ENCODE measurements around the gene MDC1. TPM values are rescaled to one million over a fixed set of nuclear protein-coding genes. Genes with fewer than 3 reads are reported as not detected.
"Not testable (repeated sequence)": the region's sequence is repeated elsewhere in the genome, so short reads cannot be mapped to it uniquely, and the experiment has no call there.

MDC1 gene
- total RNA-seq, 1 donor from 2014 or later, result 32.8 TPM

DNA sequence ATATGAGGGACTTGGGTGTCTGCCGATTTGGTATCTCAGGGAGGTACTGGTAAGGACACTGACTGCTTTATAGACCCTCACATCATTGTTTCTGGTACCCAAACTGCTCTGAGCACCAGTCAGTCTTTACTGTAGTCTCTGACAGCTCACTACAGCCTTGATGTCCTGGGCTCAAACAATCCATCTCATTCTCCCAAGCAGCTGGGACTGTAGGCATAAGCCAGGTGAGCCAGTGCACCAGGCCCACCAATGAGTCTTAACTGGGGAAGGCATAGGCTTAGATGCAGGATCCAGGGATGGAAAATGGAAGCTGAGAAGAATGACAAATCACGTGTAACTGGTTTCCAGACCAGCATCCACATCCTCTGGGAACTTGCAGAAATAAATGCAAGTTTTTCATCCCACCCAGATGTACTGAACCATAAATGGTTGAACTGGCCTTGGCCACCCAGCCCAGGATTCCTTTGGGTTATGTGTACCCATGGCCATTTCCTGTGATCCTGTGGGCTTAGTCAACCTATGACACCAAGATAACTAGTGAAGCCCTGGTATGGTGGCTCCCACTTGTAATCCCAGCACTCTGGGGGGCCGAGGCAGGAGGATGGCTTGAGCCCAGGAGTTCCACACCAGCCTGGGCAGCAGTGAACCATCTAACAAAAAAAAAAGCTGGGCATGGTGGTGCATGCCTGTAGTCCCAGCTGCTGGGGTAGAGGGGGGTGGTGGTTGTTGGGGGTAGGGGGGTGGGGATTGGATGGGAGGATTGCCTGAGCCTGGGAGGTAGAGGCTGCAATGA lies 8.8 kb upstream of the MDC1 start:
- no peaks in the 10 kb centered on the region for H3K9me3 ChIP-seq
- intact Hi-C loops (cut with DNase I), result no loop called here
- no peaks in the 10 kb centered on the region for H3K27me3 ChIP-seq
- no peak for DNase-seq
- H3K36me3 ChIP-seq, result peaks cover 87% of the 10 kb centered on the region
- TF ChIP-seq, protein P1, sequence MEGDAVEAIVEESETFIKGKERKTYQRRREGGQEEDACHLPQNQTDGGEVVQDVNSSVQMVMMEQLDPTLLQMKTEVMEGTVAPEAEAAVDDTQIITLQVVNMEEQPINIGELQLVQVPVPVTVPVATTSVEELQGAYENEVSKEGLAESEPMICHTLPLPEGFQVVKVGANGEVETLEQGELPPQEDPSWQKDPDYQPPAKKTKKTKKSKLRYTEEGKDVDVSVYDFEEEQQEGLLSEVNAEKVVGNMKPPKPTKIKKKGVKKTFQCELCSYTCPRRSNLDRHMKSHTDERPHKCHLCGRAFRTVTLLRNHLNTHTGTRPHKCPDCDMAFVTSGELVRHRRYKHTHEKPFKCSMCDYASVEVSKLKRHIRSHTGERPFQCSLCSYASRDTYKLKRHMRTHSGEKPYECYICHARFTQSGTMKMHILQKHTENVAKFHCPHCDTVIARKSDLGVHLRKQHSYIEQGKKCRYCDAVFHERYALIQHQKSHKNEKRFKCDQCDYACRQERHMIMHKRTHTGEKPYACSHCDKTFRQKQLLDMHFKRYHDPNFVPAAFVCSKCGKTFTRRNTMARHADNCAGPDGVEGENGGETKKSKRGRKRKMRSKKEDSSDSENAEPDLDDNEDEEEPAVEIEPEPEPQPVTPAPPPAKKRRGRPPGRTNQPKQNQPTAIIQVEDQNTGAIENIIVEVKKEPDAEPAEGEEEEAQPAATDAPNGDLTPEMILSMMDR (IDR thresholded peaks at IDR 0.05), result no peak
- no peak overlapping the region for H3K4me3 ChIP-seq
- no peak overlapping the region for H3K27ac ChIP-seq
- ATAC-seq, result no peak
- peaks cover 23% of the 10 kb centered on the region for H3K4me1 ChIP-seq

DNA sequence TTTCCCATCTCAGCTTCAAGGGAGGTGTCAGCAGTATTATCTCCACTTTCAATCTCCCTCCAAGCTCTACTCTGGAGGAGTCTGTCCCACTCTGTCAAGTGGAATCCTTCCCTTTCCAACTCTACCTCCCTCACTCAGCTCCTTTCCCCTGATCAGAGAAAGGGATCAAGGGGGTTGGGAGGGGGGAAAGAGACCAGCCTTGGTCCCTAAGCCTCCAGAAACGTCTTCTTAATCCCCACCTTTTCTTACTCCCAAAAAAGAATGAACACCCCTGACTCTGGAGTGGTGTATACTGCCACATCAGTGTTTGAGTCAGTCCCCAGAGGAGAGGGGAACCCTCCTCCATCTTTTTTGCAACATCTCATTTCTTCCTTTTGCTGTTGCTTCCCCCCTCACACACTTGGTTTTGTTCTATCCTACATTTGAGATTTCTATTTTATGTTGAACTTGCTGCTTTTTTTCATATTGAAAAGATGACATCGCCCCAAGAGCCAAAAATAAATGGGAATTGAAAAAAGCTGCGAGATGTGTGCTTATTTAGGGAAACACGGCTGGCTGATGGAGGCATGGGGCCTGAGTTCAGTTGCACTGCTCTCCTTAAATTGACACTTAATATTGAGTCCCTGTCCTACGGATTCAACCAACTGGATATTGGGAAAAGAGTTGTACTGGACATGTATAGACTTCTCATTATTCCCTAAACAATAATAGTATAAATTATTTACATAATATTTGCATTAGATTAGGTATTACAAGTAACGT lies 8.0 kb upstream of the MDC1 start:
- Histone ChIP-seq H3K27ac (no peak overlapping the region), H3K36me3 (peaks cover 79% of the 10 kb centered on the region), H3K4me3 (no peak overlapping the region), H3K27me3 (no peaks in the 10 kb centered on the region), H3K9me3 (no peaks in the 10 kb centered on the region), H3K4me1 (peaks cover 18% of the 10 kb centered on the region)
- intact Hi-C loops (cut with DNase I), result no loop called here
- DNase-seq, result no peak
- ATAC-seq, result no peak
- TF ChIP-seq, protein P1 (IDR thresholded peaks at IDR 0.05), result no peak

DNA sequence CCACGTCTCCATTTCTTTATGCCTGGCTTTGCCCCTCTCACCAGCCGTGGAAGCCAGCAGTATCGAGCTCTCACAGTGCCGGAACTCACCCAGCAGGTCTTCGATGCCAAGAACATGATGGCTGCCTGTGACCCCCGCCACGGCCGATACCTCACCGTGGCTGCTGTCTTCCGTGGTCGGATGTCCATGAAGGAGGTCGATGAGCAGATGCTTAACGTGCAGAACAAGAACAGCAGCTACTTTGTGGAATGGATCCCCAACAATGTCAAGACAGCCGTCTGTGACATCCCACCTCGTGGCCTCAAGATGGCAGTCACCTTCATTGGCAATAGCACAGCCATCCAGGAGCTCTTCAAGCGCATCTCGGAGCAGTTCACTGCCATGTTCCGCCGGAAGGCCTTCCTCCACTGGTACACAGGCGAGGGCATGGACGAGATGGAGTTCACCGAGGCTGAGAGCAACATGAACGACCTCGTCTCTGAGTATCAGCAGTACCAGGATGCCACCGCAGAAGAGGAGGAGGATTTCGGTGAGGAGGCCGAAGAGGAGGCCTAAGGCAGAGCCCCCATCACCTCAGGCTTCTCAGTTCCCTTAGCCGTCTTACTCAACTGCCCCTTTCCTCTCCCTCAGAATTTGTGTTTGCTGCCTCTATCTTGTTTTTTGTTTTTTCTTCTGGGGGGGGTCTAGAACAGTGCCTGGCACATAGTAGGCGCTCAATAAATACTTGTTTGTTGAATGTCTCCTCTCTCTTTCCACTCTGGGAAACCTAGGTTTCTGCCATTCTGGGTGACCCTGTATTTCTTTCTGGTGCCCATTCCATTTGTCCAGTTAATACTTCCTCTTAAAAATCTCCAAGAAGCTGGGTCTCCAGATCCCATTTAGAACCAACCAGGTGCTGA lies 7.0 kb upstream of the MDC1 start:
- intact Hi-C loops (cut with DNase I), result loop anchor here (2.0 kb wide), 1 partner anchor 45 kb away; no protein-coding TSS in a partner anchor
- Histone ChIP-seq H3K36me3 (peaks cover 69% of the 10 kb centered on the region), H3K4me1 (peaks cover 25% of the 10 kb centered on the region)
- DNase-seq, ATAC-seq, H3K27ac ChIP-seq, H3K9me3 ChIP-seq, H3K4me3 ChIP-seq, H3K27me3 ChIP-seq: not testable (repeated sequence)

DNA sequence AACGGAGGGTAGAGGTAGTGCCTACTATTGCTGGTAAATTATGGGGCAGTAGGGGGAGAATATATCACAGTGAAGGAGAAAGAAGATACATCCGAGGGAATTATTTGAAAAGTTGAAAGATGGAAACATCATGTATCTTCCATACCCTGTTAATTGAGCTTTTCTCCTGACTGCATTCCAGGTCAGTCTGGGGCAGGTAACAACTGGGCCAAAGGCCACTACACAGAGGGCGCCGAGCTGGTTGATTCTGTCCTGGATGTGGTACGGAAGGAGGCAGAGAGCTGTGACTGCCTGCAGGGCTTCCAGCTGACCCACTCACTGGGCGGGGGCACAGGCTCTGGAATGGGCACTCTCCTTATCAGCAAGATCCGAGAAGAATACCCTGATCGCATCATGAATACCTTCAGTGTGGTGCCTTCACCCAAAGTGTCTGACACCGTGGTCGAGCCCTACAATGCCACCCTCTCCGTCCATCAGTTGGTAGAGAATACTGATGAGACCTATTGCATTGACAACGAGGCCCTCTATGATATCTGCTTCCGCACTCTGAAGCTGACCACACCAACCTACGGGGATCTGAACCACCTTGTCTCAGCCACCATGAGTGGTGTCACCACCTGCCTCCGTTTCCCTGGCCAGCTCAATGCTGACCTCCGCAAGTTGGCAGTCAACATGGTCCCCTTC lies 6.2 kb upstream of the MDC1 start:
- DNase-seq, H3K9me3 ChIP-seq, H3K4me3 ChIP-seq, H3K27me3 ChIP-seq, ATAC-seq: not testable (repeated sequence)
- Histone ChIP-seq H3K27ac (peak overlapping the region; percentile 27), H3K36me3 (peaks cover 61% of the 10 kb centered on the region), H3K4me1 (peaks cover 32% of the 10 kb centered on the region)
- intact Hi-C loops (cut with DNase I), result loop anchor here (2.0 kb wide), 1 partner anchor 44 kb away; no protein-coding TSS in a partner anchor

DNA sequence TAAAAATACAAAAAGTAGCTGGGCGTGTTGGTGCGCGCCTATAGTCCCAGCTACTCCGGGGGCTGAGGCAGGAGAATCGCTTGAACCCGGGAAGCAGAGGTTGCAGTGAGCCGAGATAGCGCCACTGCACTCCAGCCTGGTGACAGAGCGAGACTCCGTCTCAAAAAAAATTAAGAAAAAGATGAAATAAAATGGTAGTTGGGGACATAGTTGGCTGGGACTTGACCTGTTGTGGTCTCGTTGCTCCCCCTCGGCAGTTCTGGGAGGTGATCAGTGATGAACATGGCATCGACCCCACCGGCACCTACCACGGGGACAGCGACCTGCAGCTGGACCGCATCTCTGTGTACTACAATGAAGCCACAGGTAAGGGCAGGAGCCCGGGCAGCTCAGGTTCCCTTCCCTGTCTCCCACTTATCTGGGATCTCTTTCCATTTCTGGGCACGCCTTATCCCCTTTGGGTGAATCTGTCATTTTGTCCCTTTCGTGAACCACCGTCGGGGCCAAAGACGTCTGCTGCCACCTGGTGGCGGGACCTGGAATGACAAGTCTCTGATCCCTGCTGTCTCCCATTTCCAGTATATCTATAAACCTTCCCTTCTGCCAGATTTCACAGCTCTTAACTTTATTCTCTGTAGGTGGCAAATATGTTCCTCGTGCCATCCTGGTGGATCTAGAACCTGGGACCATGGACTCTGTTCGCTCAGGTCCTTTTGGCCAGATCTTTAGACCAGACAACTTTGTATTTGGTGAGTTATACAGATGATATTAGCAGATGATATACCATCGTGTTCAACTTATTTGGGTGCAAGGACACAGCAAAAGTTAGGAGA lies 5.4 kb upstream of the MDC1 start:
- Histone ChIP-seq H3K4me1 (peaks cover 32% of the 10 kb centered on the region), H3K27ac (peak overlapping the region; percentile 93), H3K9me3 (no peaks in the 10 kb centered on the region), H3K4me3 (peak overlapping the region; percentile 75), H3K27me3 (no peaks in the 10 kb centered on the region), H3K36me3 (peaks cover 53% of the 10 kb centered on the region)
- TF ChIP-seq, protein P1 (IDR thresholded peaks at IDR 0.05), result peak; percentile 98
- intact Hi-C loops (cut with DNase I), result loop anchor here (2.0 kb wide), 1 partner anchor 44 kb away; no protein-coding TSS in a partner anchor
- ATAC-seq (peak; percentile 50), DNase-seq (peak; percentile 90)

DNA sequence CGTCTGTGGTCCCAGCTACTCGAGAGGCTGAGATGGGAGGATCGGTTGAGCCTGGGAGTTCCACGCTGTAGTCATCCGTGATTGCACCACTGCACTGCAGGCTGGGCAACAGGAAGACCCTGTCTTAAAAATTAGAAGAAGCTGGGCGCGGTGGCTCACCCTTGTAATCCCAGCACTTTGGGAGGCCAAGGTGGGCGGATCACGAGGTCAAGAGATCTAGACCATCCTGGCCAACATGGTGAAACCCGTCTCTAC lies 4.9 kb upstream of the MDC1 start:
- intact Hi-C loops (cut with DNase I), result loop anchor here (2.0 kb wide), 1 partner anchor 43 kb away; no protein-coding TSS in a partner anchor
- H3K27me3 ChIP-seq, H3K9me3 ChIP-seq, ATAC-seq: not testable (repeated sequence)
- Histone ChIP-seq H3K4me3 (peak overlapping the region; percentile 75), H3K4me1 (peaks cover 32% of the 10 kb centered on the region), H3K27ac (peak overlapping the region; percentile 93), H3K36me3 (peaks cover 47% of the 10 kb centered on the region)
- peak; percentile 74 for DNase-seq

Measured in upper lobe of right lung (tissue), 1 donor.